ENCODE measurements around the gene LRRC59.

Gene LRRC59

DNA sequence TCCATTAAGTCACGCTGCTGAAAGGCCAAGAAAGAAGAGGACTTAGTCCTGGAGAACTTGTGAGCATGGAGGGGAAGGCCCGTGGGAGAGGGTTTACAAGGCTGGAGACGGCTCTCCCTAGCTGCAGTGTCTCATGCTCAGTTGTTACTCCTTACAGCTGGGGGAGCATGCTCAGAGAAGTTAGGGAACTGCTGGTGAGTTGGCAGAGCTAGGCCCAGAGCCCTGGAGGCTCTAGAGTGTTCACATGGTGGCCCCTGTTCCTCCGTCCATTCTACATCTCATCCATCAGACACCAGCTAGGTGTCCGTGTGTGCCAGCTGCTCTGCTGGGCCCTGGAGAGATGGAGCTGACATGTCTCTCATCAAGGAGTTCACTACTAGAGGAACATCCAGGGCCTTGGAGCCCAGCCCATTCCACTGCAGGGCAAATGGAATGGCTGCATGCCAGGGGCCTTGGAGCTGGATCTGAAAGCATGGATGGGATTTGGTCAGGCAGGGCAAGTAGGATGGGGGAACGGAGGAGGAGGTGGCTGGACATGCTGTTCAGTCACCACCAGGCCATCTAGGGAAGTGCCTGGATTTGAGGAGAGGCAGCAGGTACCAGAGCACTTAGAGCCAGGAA lies 45.1 kb downstream of the LRRC59 start:
- DNase-seq (ENCODE audit: low read depth) = no peak
- no peak overlapping the region for H3K4me3 ChIP-seq (replicated peaks; ENCODE audit: low read depth, low read length)
- TF ChIP-seq, protein P1, sequence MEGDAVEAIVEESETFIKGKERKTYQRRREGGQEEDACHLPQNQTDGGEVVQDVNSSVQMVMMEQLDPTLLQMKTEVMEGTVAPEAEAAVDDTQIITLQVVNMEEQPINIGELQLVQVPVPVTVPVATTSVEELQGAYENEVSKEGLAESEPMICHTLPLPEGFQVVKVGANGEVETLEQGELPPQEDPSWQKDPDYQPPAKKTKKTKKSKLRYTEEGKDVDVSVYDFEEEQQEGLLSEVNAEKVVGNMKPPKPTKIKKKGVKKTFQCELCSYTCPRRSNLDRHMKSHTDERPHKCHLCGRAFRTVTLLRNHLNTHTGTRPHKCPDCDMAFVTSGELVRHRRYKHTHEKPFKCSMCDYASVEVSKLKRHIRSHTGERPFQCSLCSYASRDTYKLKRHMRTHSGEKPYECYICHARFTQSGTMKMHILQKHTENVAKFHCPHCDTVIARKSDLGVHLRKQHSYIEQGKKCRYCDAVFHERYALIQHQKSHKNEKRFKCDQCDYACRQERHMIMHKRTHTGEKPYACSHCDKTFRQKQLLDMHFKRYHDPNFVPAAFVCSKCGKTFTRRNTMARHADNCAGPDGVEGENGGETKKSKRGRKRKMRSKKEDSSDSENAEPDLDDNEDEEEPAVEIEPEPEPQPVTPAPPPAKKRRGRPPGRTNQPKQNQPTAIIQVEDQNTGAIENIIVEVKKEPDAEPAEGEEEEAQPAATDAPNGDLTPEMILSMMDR (IDR thresholded peaks at IDR 0.05; ENCODE audit: low read length, missing control alignments) = no peak

DNA sequence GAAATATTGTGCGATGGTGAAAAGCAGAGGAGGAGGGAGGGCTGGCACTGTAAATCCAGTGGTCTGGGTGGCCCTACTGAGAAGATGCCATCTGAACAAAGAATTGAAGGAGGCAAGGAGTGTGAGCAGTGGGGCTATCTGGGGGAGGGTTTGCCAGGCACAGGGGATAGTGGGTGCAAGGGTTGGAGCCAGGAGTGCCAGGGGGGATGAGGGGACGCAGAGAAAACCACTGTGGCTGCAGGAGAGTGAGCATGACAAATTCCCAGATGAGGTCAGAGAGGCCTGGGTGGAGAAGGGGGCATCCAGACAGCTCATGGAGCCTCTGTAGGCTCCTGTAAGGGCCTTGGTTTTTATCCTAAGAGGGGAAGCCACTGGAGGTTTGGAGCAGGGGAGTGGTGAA lies 46.6 kb downstream of the LRRC59 start:
- TF ChIP-seq, protein P1 (IDR thresholded peaks at IDR 0.05; ENCODE audit: low read length, missing control alignments) = no peak
- no peak overlapping the region for H3K4me3 ChIP-seq (replicated peaks; ENCODE audit: low read depth, low read length)
- no peak for DNase-seq (ENCODE audit: low read depth)

DNA sequence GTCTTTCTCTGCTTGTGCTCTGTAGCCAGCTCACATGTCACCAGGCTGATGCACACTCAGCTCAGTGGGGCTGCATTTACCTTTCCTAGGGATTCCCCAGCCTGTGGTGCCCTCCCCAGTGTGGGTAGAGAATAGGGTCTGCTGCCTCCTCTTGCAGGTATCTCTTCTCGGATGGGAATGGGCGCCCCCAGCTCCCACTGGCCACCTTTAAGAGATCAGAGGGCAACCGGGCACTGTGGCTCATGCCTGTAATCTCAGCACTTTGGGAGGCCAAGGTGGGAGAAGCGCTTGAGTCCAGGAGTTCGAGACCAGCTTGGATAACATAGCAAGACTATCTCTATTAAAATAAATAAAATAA lies 48.1 kb downstream of the LRRC59 start:
- DNase-seq (ENCODE audit: low read depth) = no peak
- TF ChIP-seq, protein P1 (IDR thresholded peaks at IDR 0.05; ENCODE audit: low read length, missing control alignments) = no peak
- no peak overlapping the region for H3K4me3 ChIP-seq (replicated peaks; ENCODE audit: low read depth, low read length)

DNA sequence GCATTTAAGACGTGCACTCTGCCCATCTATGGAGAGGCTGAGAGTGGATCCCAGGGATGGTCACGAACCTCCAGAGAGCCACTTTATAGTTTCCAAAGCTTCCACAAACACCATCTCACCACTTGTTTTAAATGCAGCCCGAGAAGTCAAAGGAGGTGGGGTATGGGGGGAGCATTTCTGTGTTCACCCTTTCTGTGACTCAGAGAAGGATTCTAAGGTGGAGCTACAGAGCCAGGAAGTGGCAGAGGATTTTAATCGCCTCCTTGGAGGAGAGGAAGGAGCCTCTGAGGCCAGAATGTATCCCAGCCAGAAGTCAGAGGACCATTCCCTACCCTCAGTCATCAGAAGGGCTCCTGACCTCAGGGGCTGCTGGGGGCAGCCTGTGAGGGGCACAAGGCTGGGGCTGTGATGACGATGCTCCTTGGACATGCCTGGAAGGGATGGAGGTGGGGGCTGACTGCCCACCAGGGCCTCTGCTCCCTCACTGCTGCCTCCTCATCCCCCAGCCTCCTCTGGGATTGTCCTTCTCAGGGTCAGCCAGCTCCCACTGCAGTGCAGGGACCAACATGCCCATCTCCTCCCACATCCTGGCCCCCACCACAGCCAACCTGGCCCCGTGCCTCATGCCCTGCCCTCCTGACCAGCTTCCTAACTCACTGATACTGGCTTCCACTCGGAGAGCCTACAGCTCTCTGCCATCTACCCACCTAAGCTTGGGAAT lies 48.6 kb downstream of the LRRC59 start:
- H3K4me3 ChIP-seq (replicated peaks; ENCODE audit: low read depth, low read length) = no peak overlapping the region

GRCh38 chr17:50347894-50348291 lies 49.4 kb downstream of the LRRC59 start:
- H3K4me3 ChIP-seq (replicated peaks; ENCODE audit: low read depth, low read length) = peak overlapping the region; percentile 84

More for the DNA sequence above, 48.6 kb downstream of the LRRC59 start:
- TF ChIP-seq, protein P1 (IDR thresholded peaks at IDR 0.05; ENCODE audit: low read length, missing control alignments) = no peak
- peak; percentile 37 for DNase-seq (ENCODE audit: low read depth)

GRCh38 chr17:50347117-50347893 lies 50.0 kb downstream of the LRRC59 start:
- TF ChIP-seq, protein P1 (IDR thresholded peaks at IDR 0.05; ENCODE audit: low read length, missing control alignments) = no peak
- peak overlapping the region; percentile 84 for H3K4me3 ChIP-seq (replicated peaks; ENCODE audit: low read depth, low read length)
- no peak for DNase-seq (ENCODE audit: low read depth)

More at GRCh38 chr17:50347894-50348291, 49.4 kb downstream of the LRRC59 start:
- TF ChIP-seq, protein P1 (IDR thresholded peaks at IDR 0.05; ENCODE audit: low read length, missing control alignments) = no peak
- DNase-seq (ENCODE audit: low read depth) = no peak

Measured in fibroblast of pulmonary artery (primary cell).